Endodermal cell (in vitro differentiated cells): Measurements from ENCODE around the gene APOC4. TPM values are rescaled to one million over a fixed set of nuclear protein-coding genes. Genes with fewer than 3 reads are reported as not detected.

Experiments used
- DNase-seq: peaks from one replicate; pipeline ENCODE4 v3.0.0-alpha.2; 2017
- H3K27ac ChIP-seq: 2 replicates; pipeline ENCODE4 v1.5.1; 2013; ENCODE audit warnings: mild to moderate bottlenecking, low read depth, low read length, moderate library complexity
- H3K27me3 ChIP-seq: 2 replicates; pipeline ENCODE4 v1.6.1; 2013; ENCODE audit warnings: mild to moderate bottlenecking, low read length, moderate library complexity; ENCODE audit not compliant: insufficient read depth, control insufficient read depth, poor library complexity, severe bottlenecking
- H3K36me3 ChIP-seq: 2 replicates; pipeline ENCODE4 v1.7.0; 2013; ENCODE audit warnings: mild to moderate bottlenecking, low read length, moderate library complexity; ENCODE audit not compliant: control insufficient read depth, insufficient read depth
- H3K4me1 ChIP-seq: one replicate; pipeline ENCODE4 v1.7.0; 2013; ENCODE audit warnings: low read length; ENCODE audit not compliant: control insufficient read depth, insufficient read depth
- H3K4me3 ChIP-seq: 2 replicates; pipeline ENCODE4 v1.5.1; 2013; ENCODE audit warnings: mild to moderate bottlenecking, low read length, moderate library complexity
- H3K9ac ChIP-seq: 2 replicates; pipeline ENCODE4 v1.6.1; 2013; ENCODE audit warnings: mild to moderate bottlenecking, low read length, moderate library complexity; ENCODE audit not compliant: poor library complexity, severe bottlenecking; ENCODE audit errors: extremely low read depth
- H3K9me3 ChIP-seq: 2 replicates; pipeline ENCODE4 v1.6.1; 2013; ENCODE audit warnings: mild to moderate bottlenecking, low read length, moderate library complexity; ENCODE audit not compliant: control insufficient read depth
- H3K27ac Mint-ChIP-seq: 2 replicates; pipeline ENCODE4 v1.8.0; 2020; ENCODE audit warnings: mixed read lengths
- H3K27me3 Mint-ChIP-seq: 2 replicates; pipeline ENCODE4 v1.8.0; 2021; ENCODE audit warnings: mild to moderate bottlenecking, mixed read lengths; ENCODE audit not compliant: insufficient read depth
- H3K36me3 Mint-ChIP-seq: 2 replicates; pipeline ENCODE4 v1.8.0; 2020; ENCODE audit warnings: low read depth, mixed read lengths
- H3K4me1 Mint-ChIP-seq: 2 replicates; pipeline ENCODE4 v1.8.0; 2020; ENCODE audit warnings: mixed read lengths
- H3K4me3 Mint-ChIP-seq: 2 replicates; pipeline ENCODE4 v1.8.0; 2020; ENCODE audit warnings: mild to moderate bottlenecking, moderate library complexity, mixed read lengths
- H3K9me3 Mint-ChIP-seq: 2 replicates; pipeline ENCODE4 v1.8.0; 2020; ENCODE audit warnings: mild to moderate bottlenecking, mixed read lengths
- WGBS, 2 experiments: methylation state at CpG; one replicate each; pipeline versions ENCODE4 v1.1.5 to v1.1.7; 2013; ENCODE audit warnings: missing lambda C conversion rate in 2 of 2, mixed read lengths in 1 of 2; ENCODE audit not compliant: insufficient coverage in 1 of 2, insufficient read length in 1 of 2; 5-methylcytosine and 5-hydroxymethylcytosine counted together
- total RNA-seq, 2 donors: library from RNA; stranded (reverse); fragmentation: NEBNext Ultra II Directional in 1 of 2; extraction: Animal tissue kit (Norgen Biotek cat#: 25700) in 1 of 2; gene quantifications; 2 replicates in 1 of 2; 3 replicates in 1 of 2; pipeline ENCODE4 v1.2.1, GENCODE V29; 2021
- TF ChIP-seq, protein P1 (sequence below): fragments of 200-600 bp; sonication (generic); conservative IDR thresholded peaks from 2 replicates; pipeline ENCODE4 v1.5.0; 2021; ENCODE audit warnings: antibody characterized with exemption, mild to moderate bottlenecking

APOC4 gene
- total RNA-seq, 2 donors from 2014 or later, result not detected

- H3K9me3 ChIP-seq, result no peaks in the 10 kb centered on the region
- Mint-ChIP-seq H3K4me3 (no peak overlapping the region), H3K4me1 (no peaks in the 10 kb centered on the region), H3K27ac (no peak overlapping the region), H3K36me3 (peaks cover 57% of the 10 kb centered on the region), H3K9me3 (no peaks in the 10 kb centered on the region), H3K27me3 (no peaks in the 10 kb centered on the region)
- H3K27ac ChIP-seq, result no peak overlapping the region
- no peak overlapping the region for H3K4me3 ChIP-seq
- WGBS, 2 experiments, result 90 to 93% methylated on average over 13 to 15 of the region's 15 CpGs
- TF ChIP-seq, protein P1, sequence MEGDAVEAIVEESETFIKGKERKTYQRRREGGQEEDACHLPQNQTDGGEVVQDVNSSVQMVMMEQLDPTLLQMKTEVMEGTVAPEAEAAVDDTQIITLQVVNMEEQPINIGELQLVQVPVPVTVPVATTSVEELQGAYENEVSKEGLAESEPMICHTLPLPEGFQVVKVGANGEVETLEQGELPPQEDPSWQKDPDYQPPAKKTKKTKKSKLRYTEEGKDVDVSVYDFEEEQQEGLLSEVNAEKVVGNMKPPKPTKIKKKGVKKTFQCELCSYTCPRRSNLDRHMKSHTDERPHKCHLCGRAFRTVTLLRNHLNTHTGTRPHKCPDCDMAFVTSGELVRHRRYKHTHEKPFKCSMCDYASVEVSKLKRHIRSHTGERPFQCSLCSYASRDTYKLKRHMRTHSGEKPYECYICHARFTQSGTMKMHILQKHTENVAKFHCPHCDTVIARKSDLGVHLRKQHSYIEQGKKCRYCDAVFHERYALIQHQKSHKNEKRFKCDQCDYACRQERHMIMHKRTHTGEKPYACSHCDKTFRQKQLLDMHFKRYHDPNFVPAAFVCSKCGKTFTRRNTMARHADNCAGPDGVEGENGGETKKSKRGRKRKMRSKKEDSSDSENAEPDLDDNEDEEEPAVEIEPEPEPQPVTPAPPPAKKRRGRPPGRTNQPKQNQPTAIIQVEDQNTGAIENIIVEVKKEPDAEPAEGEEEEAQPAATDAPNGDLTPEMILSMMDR, result peak; percentile 82
- no peaks in the 10 kb centered on the region for H3K4me1 ChIP-seq
- peaks cover 36% of the 10 kb centered on the region for H3K36me3 ChIP-seq
- no peak overlapping the region for H3K9ac ChIP-seq
- H3K27me3 ChIP-seq, result no peaks in the 10 kb centered on the region
- DNase-seq, result peak; percentile 92
These were observed 47.0 kb downstream of the APOC4 start for GRCh38 chr19:44988896-44989556.

- TF ChIP-seq, protein P1, result no peak
- peaks cover 26% of the 10 kb centered on the region for H3K36me3 ChIP-seq
- WGBS, 2 experiments, result 92 to 97% methylated on average over 6 to 14 of the region's 14 CpGs
- Mint-ChIP-seq H3K4me1 (no peaks in the 10 kb centered on the region), H3K9me3 (no peaks in the 10 kb centered on the region), H3K4me3 (no peak overlapping the region), H3K36me3 (peaks cover 47% of the 10 kb centered on the region), H3K27me3 (no peaks in the 10 kb centered on the region), H3K27ac (no peak overlapping the region)
- H3K4me3 ChIP-seq, result no peak overlapping the region
- H3K27me3 ChIP-seq, result no peaks in the 10 kb centered on the region
- H3K27ac ChIP-seq, result no peak overlapping the region
- no peaks in the 10 kb centered on the region for H3K9me3 ChIP-seq
- no peak for DNase-seq
- H3K9ac ChIP-seq, result no peak overlapping the region
- no peaks in the 10 kb centered on the region for H3K4me1 ChIP-seq
These were observed 48.4 kb downstream of the APOC4 start for GRCh38 chr19:44990459-44990858.

- Mint-ChIP-seq H3K27me3 (no peaks in the 10 kb centered on the region), H3K4me1 (no peaks in the 10 kb centered on the region), H3K9me3 (no peaks in the 10 kb centered on the region), H3K4me3 (no peak overlapping the region), H3K36me3 (peaks cover 43% of the 10 kb centered on the region), H3K27ac (no peak overlapping the region)
- Histone ChIP-seq H3K9me3 (no peaks in the 10 kb centered on the region), H3K9ac (no peak overlapping the region), H3K4me3 (no peak overlapping the region), H3K36me3 (peaks cover 21% of the 10 kb centered on the region), H3K4me1 (no peaks in the 10 kb centered on the region), H3K27me3 (no peaks in the 10 kb centered on the region), H3K27ac (no peak overlapping the region)
- TF ChIP-seq, protein P1, result no peak
- WGBS, 2 experiments, result 96 to 98% methylated on average over 7 to 12 of the region's 12 CpGs
- DNase-seq, result no peak
These were observed 48.9 kb downstream of the APOC4 start for GRCh38 chr19:44990966-44991365.
